GM18507 (cell line): ENCODE measurements around the gene DIO3.
"Not testable (repeated sequence)": the region's sequence is repeated elsewhere in the genome, so short reads cannot be mapped to it uniquely, and the experiment has no call there.

ENCODE experiments used
- DNase-seq: peaks from one replicate; pipeline ENCODE4 v3.0.0; 2011; ENCODE audit warnings: low read depth; ENCODE audit not compliant: insufficient read length; ENCODE audit errors: extremely low spot score
- FAIRE-seq: peaks from 2 replicates; lab custom pipeline; 2011; peaks lifted over from hg19 to GRCh38; lab: Jason Lieb, UNC

DIO3 gene

GRCh38 chr14:101540481-101541462, 20.5 kb upstream of the DIO3 start:
- FAIRE-seq: no peak

GRCh38 chr14:101542391-101542790, 18.9 kb upstream of the DIO3 start:
- DNase-seq (no peak), FAIRE-seq (no peak)

More at GRCh38 chr14:101540481-101541462, 20.5 kb upstream of the DIO3 start:
- no peak for DNase-seq

- FAIRE-seq: no peak
- no peak for DNase-seq
Measured at GRCh38 chr14:101543814-101544213, 17.5 kb upstream of the DIO3 start.

GRCh38 chr14:101544550-101544949, 16.7 kb upstream of the DIO3 start:
- DNase-seq: no peak
- FAIRE-seq: no peak

- FAIRE-seq: no peak
- no peak for DNase-seq
Measured at GRCh38 chr14:101546706-101547105, 14.6 kb upstream of the DIO3 start.

- FAIRE-seq (no peak), DNase-seq (no peak)
Measured at GRCh38 chr14:101547107-101547738, 14.1 kb upstream of the DIO3 start.

- DNase-seq: no peak
Measured at GRCh38 chr14:101547961-101548669, 13.2 kb upstream of the DIO3 start.

GRCh38 chr14:101548710-101549109, 12.6 kb upstream of the DIO3 start:
- no peak for DNase-seq
- no peak for FAIRE-seq

More at GRCh38 chr14:101547961-101548669, 13.2 kb upstream of the DIO3 start:
- FAIRE-seq: no peak

GRCh38 chr14:101549154-101549553, 12.1 kb upstream of the DIO3 start:
- no peak for FAIRE-seq

GRCh38 chr14:101550202-101550912, 10.9 kb upstream of the DIO3 start:
- not testable (repeated sequence) for DNase-seq, FAIRE-seq

More at GRCh38 chr14:101549154-101549553, 12.1 kb upstream of the DIO3 start:
- DNase-seq: no peak

GRCh38 chr14:101551729-101552595, 9.3 kb upstream of the DIO3 start:
- DNase-seq: no peak
- no peak for FAIRE-seq

GRCh38 chr14:101552786-101553231, 8.5 kb upstream of the DIO3 start:
- DNase-seq: no peak
- FAIRE-seq: no peak

- FAIRE-seq: no peak
- DNase-seq: no peak
Measured at GRCh38 chr14:101553393-101553792, 7.9 kb upstream of the DIO3 start.

- no peak for FAIRE-seq
- DNase-seq: no peak
Measured at GRCh38 chr14:101553931-101554330, 7.4 kb upstream of the DIO3 start.

- no peak for FAIRE-seq
Measured at GRCh38 chr14:101554991-101555668, 6.2 kb upstream of the DIO3 start.

GRCh38 chr14:101555669-101556043, 5.6 kb upstream of the DIO3 start:
- not testable (repeated sequence) for DNase-seq, FAIRE-seq

More at GRCh38 chr14:101554991-101555668, 6.2 kb upstream of the DIO3 start:
- DNase-seq: no peak

- FAIRE-seq (no peak), DNase-seq (no peak)
Measured at GRCh38 chr14:101556131-101556530, 5.2 kb upstream of the DIO3 start.
